H9 (cell line): ENCODE measurements around the gene CACNA1D. TPM values are rescaled to one million over a fixed set of nuclear protein-coding genes. Genes with fewer than 3 reads are reported as not detected.

Experiments
- DNase-seq: peaks from one replicate; pipeline ENCODE4 v3.0.0-alpha.2; 2017
- H2AFZ ChIP-seq: one replicate; pipeline ENCODE4 v1.6.1; 2013; ENCODE audit warnings: mild to moderate bottlenecking, low read length, control low read depth, moderate library complexity
- H2AK5ac ChIP-seq: 2 replicates; pipeline ENCODE4 v1.6.1; 2013; ENCODE audit warnings: low read length, control low read depth, mixed read lengths; ENCODE audit not compliant: insufficient read length
- H2BK120ac ChIP-seq: one replicate; pipeline ENCODE4 v1.6.1; 2013; ENCODE audit warnings: low read depth, mild to moderate bottlenecking, low read length, control low read depth, inconsistent platforms; ENCODE audit not compliant: poor library complexity, severe bottlenecking
- H2BK12ac ChIP-seq: 2 replicates; pipeline ENCODE4 v1.6.1; 2013; ENCODE audit warnings: low read length, control low read depth, mixed read lengths, low read depth; ENCODE audit not compliant: insufficient read length
- H2BK15ac ChIP-seq: 2 replicates; pipeline ENCODE4 v1.6.1; 2013; ENCODE audit warnings: low read depth, low read length, control low read depth
- H2BK20ac ChIP-seq: one replicate; pipeline ENCODE4 v1.6.1; 2013; ENCODE audit warnings: low read depth, mild to moderate bottlenecking, low read length, control low read depth, inconsistent platforms; ENCODE audit not compliant: poor library complexity, severe bottlenecking
- H2BK5ac ChIP-seq: 2 replicates; pipeline ENCODE4 v1.6.1; 2013; ENCODE audit warnings: low read length, control low read depth, mixed read lengths; ENCODE audit not compliant: insufficient read length
- H3K14ac ChIP-seq: 2 replicates; pipeline ENCODE4 v1.6.1; 2013; ENCODE audit warnings: low read length, control low read depth; ENCODE audit not compliant: insufficient read depth
- H3K18ac ChIP-seq: 2 replicates; pipeline ENCODE4 v1.6.1; 2013; ENCODE audit warnings: low read depth, mild to moderate bottlenecking, mixed read lengths, low read length, control low read depth; ENCODE audit not compliant: insufficient read length
- H3K23ac ChIP-seq: 2 replicates; pipeline ENCODE4 v1.6.1; 2013; ENCODE audit warnings: low read length, control low read depth, mixed read lengths, low read depth; ENCODE audit not compliant: insufficient read length
- H3K23me2 ChIP-seq: 2 replicates; pipeline ENCODE4 v1.6.1; 2013; ENCODE audit warnings: low read depth, mild to moderate bottlenecking, mixed read lengths, low read length, control low read depth; ENCODE audit not compliant: insufficient read length, poor library complexity, severe bottlenecking
- H3K27ac ChIP-seq: 2 replicates; pipeline ENCODE4 v1.5.1; 2013; ENCODE audit warnings: low read length, control low read depth, mixed read lengths, low read depth; ENCODE audit not compliant: insufficient read length
- H3K27me3 ChIP-seq: 2 replicates; pipeline ENCODE4 v1.6.1; 2013; ENCODE audit warnings: low read length, control low read depth, inconsistent platforms; ENCODE audit not compliant: insufficient read depth
- H3K4ac ChIP-seq: 2 replicates; pipeline ENCODE4 v1.6.1; 2013; ENCODE audit warnings: low read depth, mild to moderate bottlenecking, control low read depth, inconsistent platforms, low read length, moderate library complexity
- H3K4me1 ChIP-seq: 2 replicates; pipeline ENCODE4 v1.6.1; 2013; ENCODE audit warnings: low read length, control low read depth, inconsistent platforms; ENCODE audit not compliant: insufficient read depth
- H3K4me2 ChIP-seq: 2 replicates; pipeline ENCODE4 v1.6.1; 2013; ENCODE audit warnings: low read length, control low read depth, mixed read lengths; ENCODE audit not compliant: insufficient read length, insufficient read depth
- H3K56ac ChIP-seq: 2 replicates; pipeline ENCODE4 v1.6.1; 2013; ENCODE audit warnings: low read depth, mild to moderate bottlenecking, mixed read lengths, low read length, control low read depth; ENCODE audit not compliant: insufficient read length
- H3K79me1 ChIP-seq: 2 replicates; pipeline ENCODE4 v1.6.1; 2013; ENCODE audit warnings: low read depth, mild to moderate bottlenecking, moderate library complexity, low read length, control low read depth, inconsistent platforms; ENCODE audit not compliant: insufficient read depth, poor library complexity, severe bottlenecking
- H3K79me2 ChIP-seq: 2 replicates; pipeline ENCODE4 v1.6.1; 2013; ENCODE audit warnings: low read length, control low read depth, inconsistent platforms; ENCODE audit not compliant: insufficient read depth
- H3K9ac ChIP-seq: 2 replicates; pipeline ENCODE4 v1.6.1; 2013; ENCODE audit warnings: low read length, control low read depth, mixed read lengths; ENCODE audit not compliant: insufficient read length; ENCODE audit errors: extremely low read depth
- H3K9me3 ChIP-seq: one replicate; pipeline ENCODE4 v1.6.1; 2013; ENCODE audit warnings: low read depth, low read length, inconsistent platforms; ENCODE audit not compliant: control insufficient read depth
- H3T11ph ChIP-seq: one replicate; pipeline ENCODE4 v1.6.1; 2013; ENCODE audit warnings: mild to moderate bottlenecking, low read length, control low read depth, inconsistent platforms
- H4K20me1 ChIP-seq: one replicate; pipeline ENCODE4 v1.6.1; 2013; ENCODE audit not compliant: control insufficient read depth, insufficient read length, insufficient read depth
- H4K5ac ChIP-seq: 2 replicates; pipeline ENCODE4 v1.6.1; 2013; ENCODE audit warnings: low read depth, mild to moderate bottlenecking, mixed read lengths, low read length, control low read depth; ENCODE audit not compliant: insufficient read length
- H4K8ac ChIP-seq: replicated peaks from 2 replicates; pipeline ENCODE4 v1.6.1; 2013; ENCODE audit warnings: low read length, control low read depth, mixed read lengths, low read depth; ENCODE audit not compliant: insufficient read length
- H4K91ac ChIP-seq: 2 replicates; pipeline ENCODE4 v1.6.1; 2013; ENCODE audit warnings: low read depth, mild to moderate bottlenecking, moderate library complexity, mixed read lengths, low read length, control low read depth; ENCODE audit not compliant: insufficient read length
- H3K27ac Mint-ChIP-seq, 3 experiments: 2 replicates in 2 of 3; 3 replicates in 1 of 3; pipeline ENCODE4 v1.8.0; 2020 to 2021; ENCODE audit warnings: mixed read lengths in 3 of 3, mild to moderate bottlenecking in 1 of 3, moderate library complexity in 1 of 3
- H3K27me3 Mint-ChIP-seq: 2 replicates; pipeline ENCODE4 v1.8.0; 2021; ENCODE audit warnings: low read depth, mild to moderate bottlenecking, moderate library complexity, mixed read lengths
- H3K36me3 Mint-ChIP-seq, 3 experiments: 2 replicates in 2 of 3; 3 replicates in 1 of 3; pipeline ENCODE4 v1.8.0; 2020 to 2021; ENCODE audit warnings: low read depth in 3 of 3, mixed read lengths in 3 of 3; ENCODE audit not compliant: insufficient read depth in 1 of 3
- H3K4me1 Mint-ChIP-seq, 2 experiments: 2 replicates each; pipeline ENCODE4 v1.8.0; 2020; ENCODE audit warnings: mixed read lengths in 2 of 2
- H3K4me3 Mint-ChIP-seq, 2 experiments: 2 replicates in 1 of 2; 3 replicates in 1 of 2; pipeline ENCODE4 v1.8.0; 2020 to 2021; ENCODE audit warnings: mild to moderate bottlenecking in 2 of 2, mixed read lengths in 2 of 2, moderate library complexity in 1 of 2
- H3K9me3 Mint-ChIP-seq, 2 experiments: 2 replicates in 1 of 2; 3 replicates in 1 of 2; pipeline ENCODE4 v1.8.0; 2020; ENCODE audit warnings: mild to moderate bottlenecking in 2 of 2, mixed read lengths in 2 of 2, moderate library complexity in 1 of 2
- CTCF ChIP-seq: fragments of 200-600 bp; sonication (generic); conservative IDR thresholded peaks from 3 replicates; pipeline ENCODE4 v1.8.0; 2021; ENCODE audit warnings: antibody characterized with exemption, mild to moderate bottlenecking
- WGBS: extraction: QIAGEN DNeasy Blood & Tissue Kit; methylation state at CpG from one replicate; pipeline ENCODE4 v1.1.7; 2013; ENCODE audit warnings: missing lambda C conversion rate, low lambda C conversion rate, mixed read lengths; ENCODE audit not compliant: insufficient read length; ENCODE audit errors: extremely low coverage; 5-methylcytosine and 5-hydroxymethylcytosine counted together
- total RNA-seq: library from RNA; stranded (reverse); gene quantifications from 2 replicates; pipeline ENCODE4 v1.2.1, GENCODE V29; 2021

CACNA1D gene
- total RNA-seq, 1 experiment from 2014 or later = 3.5 TPM

GRCh38 chr3:53612508-53612907 is 118.1 kb downstream of the CACNA1D start:
- Histone ChIP-seq H3K14ac (no peak overlapping the region), H3K27ac (no peak overlapping the region), H2BK15ac (no peak overlapping the region), H2BK20ac (no peak overlapping the region), H4K91ac (no peak overlapping the region), H3K27me3 (no peaks in the 10 kb centered on the region), H3K9ac (no peak overlapping the region), H4K8ac (no peak overlapping the region), H3K79me1 (no peaks in the 10 kb centered on the region), H2AK5ac (no peak overlapping the region), H3K18ac (no peak overlapping the region), H2BK120ac (no peak overlapping the region), H3K4me1 (no peaks in the 10 kb centered on the region), H3K4me2 (no peak overlapping the region), H4K5ac (no peak overlapping the region), H2BK5ac (no peak overlapping the region), H3K23me2 (no peaks in the 10 kb centered on the region), H3K9me3 (no peaks in the 10 kb centered on the region), H2AFZ (peak overlapping the region; percentile 80), H2BK12ac (no peak overlapping the region), H3K79me2 (no peaks in the 10 kb centered on the region), H3K23ac (no peak overlapping the region), H3T11ph (no peak overlapping the region), H3K4ac (no peak overlapping the region), H3K56ac (no peak overlapping the region), H4K20me1 (no peaks in the 10 kb centered on the region)
- Mint-ChIP-seq H3K9me3 (peaks cover 0 to 4% of the 10 kb centered on the region in 2 experiments; a peak in 3 of 5 replicates), H3K27ac (no peak overlapping the region; a peak in 1 of 7 replicates), H3K36me3 (no peaks in the 10 kb centered on the region), H3K27me3 (peaks cover 6% of the 10 kb centered on the region; the same call in 1 of the 2 replicates), H3K4me3 (no peak overlapping the region), H3K4me1 (peaks cover 14 to 17% of the 10 kb centered on the region in 2 experiments)
- DNase-seq = no peak
- no CpG with 5 or more reads among the region's 5 CpGs for WGBS
- TF ChIP-seq CTCF = no peak
